Chondrocyte (in vitro differentiated cells): Measurements from ENCODE around the gene CALHM3. TPM values are rescaled to one million over a fixed set of nuclear protein-coding genes. Genes with fewer than 3 reads are reported as not detected.

ENCODE experiments used
- DNase-seq: peaks from one replicate; pipeline ENCODE4 v3.0.0; 2021; ENCODE audit warnings: mixed read lengths, low spot score
- H3K27ac Mint-ChIP-seq: one replicate; pipeline ENCODE4 v1.8.0; 2021; ENCODE audit warnings: mild to moderate bottlenecking, moderate library complexity, mixed read lengths; ENCODE audit not compliant: unreplicated experiment
- H3K27me3 Mint-ChIP-seq: 2 replicates; pipeline ENCODE4 v1.8.0; 2021; ENCODE audit warnings: low read depth, mixed read lengths
- H3K36me3 Mint-ChIP-seq: 2 replicates; pipeline ENCODE4 v1.8.0; 2021; ENCODE audit warnings: low read depth, mixed read lengths
- H3K4me1 Mint-ChIP-seq: 2 replicates; pipeline ENCODE4 v1.8.0; 2021; ENCODE audit warnings: low read depth, mild to moderate bottlenecking, mixed read lengths
- H3K4me3 Mint-ChIP-seq: one replicate; pipeline ENCODE4 v1.8.0; 2021; ENCODE audit warnings: mild to moderate bottlenecking, moderate library complexity, mixed read lengths; ENCODE audit not compliant: unreplicated experiment
- H3K9me3 Mint-ChIP-seq: 2 replicates; pipeline ENCODE4 v1.8.0; 2021; ENCODE audit warnings: low read depth, mixed read lengths
- CTCF ChIP-seq: fragments of 200-600 bp; sonication (generic); IDR thresholded peaks from 2 replicates; pipeline ENCODE4 v1.5.0; 2021; ENCODE audit warnings: antibody characterized with exemption, mild to moderate bottlenecking, moderate library complexity
- total RNA-seq: library from RNA; stranded (reverse); gene quantifications from 3 replicates; pipeline ENCODE4 v1.2.1, GENCODE V29; 2021

CALHM3 gene
- total RNA-seq, 1 donor from 2014 or later, result not detected

DNA sequence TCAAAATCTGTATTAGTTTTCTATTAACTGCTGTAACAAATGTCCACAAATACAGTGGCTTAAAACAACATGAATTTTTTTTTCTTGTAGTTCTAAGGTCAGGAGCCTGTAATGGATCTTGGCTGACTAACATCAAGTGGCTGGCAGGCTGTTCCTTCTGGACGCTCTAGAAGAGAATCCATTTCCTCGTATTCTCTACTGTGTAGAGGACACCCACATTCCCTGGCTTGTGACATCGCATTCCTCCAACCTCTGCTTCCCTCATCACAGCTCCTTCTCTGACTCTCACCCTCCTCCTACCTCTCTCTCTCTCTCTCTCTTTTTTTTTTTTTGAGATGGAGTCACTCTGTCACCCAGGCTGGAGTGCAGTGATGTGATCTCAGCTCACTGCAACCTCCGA lies 15.5 kb downstream of the CALHM3 start:
- Mint-ChIP-seq H3K4me3 (no peak overlapping the region), H3K9me3 (no peaks in the 10 kb centered on the region), H3K36me3 (no peaks in the 10 kb centered on the region), H3K27ac (no peak overlapping the region), H3K27me3 (peaks cover 4% of the 10 kb centered on the region), H3K4me1 (peaks cover 11% of the 10 kb centered on the region)
- TF ChIP-seq CTCF, result no peak
- no peak for DNase-seq

GRCh38 chr10:103459615-103460014 lies 19.4 kb downstream of the CALHM3 start:
- H3K27ac Mint-ChIP-seq, result no peak overlapping the region
- H3K36me3 Mint-ChIP-seq, result no peaks in the 10 kb centered on the region
- no peak overlapping the region for H3K4me3 Mint-ChIP-seq
- TF ChIP-seq CTCF, result no peak
- H3K4me1 Mint-ChIP-seq, result no peaks in the 10 kb centered on the region
- DNase-seq, result no peak
- peaks cover 4% of the 10 kb centered on the region for H3K27me3 Mint-ChIP-seq
- H3K9me3 Mint-ChIP-seq, result no peaks in the 10 kb centered on the region

GRCh38 chr10:103458720-103459119 lies 20.3 kb downstream of the CALHM3 start, which contains the start of gene CALHM1:
Gene CALHM1 (minus strand): TSS chr10:103458900. CDS start chr10:103458751, 149 bp downstream.
- peaks cover 4% of the 10 kb centered on the region for H3K27me3 Mint-ChIP-seq
- DNase-seq, result no peak
- H3K9me3 Mint-ChIP-seq, result no peaks in the 10 kb centered on the region
- TF ChIP-seq CTCF, result no peak
- no peak within 1 kb of the TSS for H3K27ac Mint-ChIP-seq
- no peaks in the 10 kb centered on the region for H3K36me3 Mint-ChIP-seq
- H3K4me1 Mint-ChIP-seq, result no peaks in the 10 kb centered on the region
- no peak within 1 kb of the TSS for H3K4me3 Mint-ChIP-seq

- Mint-ChIP-seq H3K27me3 (peaks cover 4% of the 10 kb centered on the region), H3K4me1 (no peaks in the 10 kb centered on the region), H3K9me3 (no peaks in the 10 kb centered on the region), H3K27ac (no peak overlapping the region), H3K4me3 (no peak overlapping the region), H3K36me3 (no peaks in the 10 kb centered on the region)
- TF ChIP-seq CTCF, result no peak
- DNase-seq, result no peak
These were observed 21.0 kb downstream of the CALHM3 start for GRCh38 chr10:103457896-103458583.

DNA sequence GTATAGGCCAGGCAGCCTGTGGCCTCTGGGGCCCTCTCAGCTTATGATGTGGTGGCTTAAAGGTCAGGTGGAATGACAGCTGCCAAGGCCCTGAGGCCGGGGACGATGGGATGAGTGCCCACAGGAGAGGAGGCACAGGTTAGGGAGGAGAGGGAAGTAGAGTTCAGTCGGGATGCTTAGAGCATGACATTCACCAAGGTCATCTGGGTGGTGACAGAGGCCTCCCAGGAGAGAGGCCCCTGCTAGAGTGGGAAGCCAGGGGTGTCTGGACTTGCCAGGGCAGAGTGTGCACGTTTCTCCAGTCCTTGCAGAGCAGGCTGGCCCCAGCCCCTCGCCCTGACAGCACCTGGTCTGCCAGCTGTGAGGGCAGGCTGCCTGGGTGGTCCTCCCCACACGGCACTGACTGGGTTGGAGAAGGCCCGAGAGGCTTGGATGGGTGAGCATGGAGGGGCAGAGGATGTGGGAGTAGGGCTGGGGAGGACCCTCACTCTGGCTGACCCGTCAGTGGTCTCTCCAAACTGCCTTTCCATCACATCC lies 21.8 kb downstream of the CALHM3 start:
- H3K27me3 Mint-ChIP-seq, result peaks cover 4% of the 10 kb centered on the region
- no peaks in the 10 kb centered on the region for H3K4me1 Mint-ChIP-seq
- H3K9me3 Mint-ChIP-seq, result no peaks in the 10 kb centered on the region
- H3K4me3 Mint-ChIP-seq, result no peak overlapping the region
- H3K36me3 Mint-ChIP-seq, result no peaks in the 10 kb centered on the region
- TF ChIP-seq CTCF, result no peak
- DNase-seq, result no peak
- no peak overlapping the region for H3K27ac Mint-ChIP-seq
